Body of pancreas (tissue), 4 donors: Measurements from ENCODE around the gene ZNF329. TPM values are rescaled to one million over a fixed set of nuclear protein-coding genes. Genes with fewer than 3 reads are reported as not detected.
A peak's percentile ranks its signal among the peaks of the same experiment; 100 is the strongest.

ENCODE experiments used
- ATAC-seq: fragments of 150-250 bp; one replicate; pipeline ENCODE4 v1.9.1; 2016
- DNase-seq, 4 donors: peaks; one replicate each; pipeline ENCODE4 v3.0.0-alpha.2; 2019
- H3K27ac ChIP-seq, 4 donors: fragments of 200-600 bp; sonication (generic); 1 replicate in 3 of 4; 2 replicates in 1 of 4; pipeline versions ENCODE4 v1.5.1 to v1.6.1; 2016 to 2019; ENCODE audit warnings: mild to moderate bottlenecking in 1 of 4, mixed read lengths in 1 of 4, moderate library complexity in 1 of 4
- H3K27me3 ChIP-seq, 2 donors: fragments of 200-600 bp; sonication (generic); one replicate each; pipeline ENCODE4 v1.6.0; 2016; ENCODE audit warnings: mild to moderate bottlenecking in 1 of 2
- H3K36me3 ChIP-seq, 2 donors: fragments of 200-600 bp; sonication (generic); replicated peaks in 1 of 2; 2 replicates each; pipeline ENCODE4 v1.5.1; 2016; ENCODE audit warnings: low read depth in 2 of 2; ENCODE audit not compliant: insufficient read depth in 1 of 2
- H3K4me1 ChIP-seq: fragments of 200-600 bp; sonication (generic); one replicate; pipeline ENCODE4 v1.6.0; 2016
- H3K4me3 ChIP-seq, 2 donors: fragments of 200-600 bp; sonication (generic); 1 replicate in 1 of 2; 2 replicates in 1 of 2; pipeline ENCODE4 v1.5.1; 2016 to 2019
- H3K9me3 ChIP-seq, 3 donors: fragments of 200-600 bp; sonication (generic); 1 replicate in 2 of 3; 2 replicates in 1 of 3; pipeline ENCODE4 v1.5.1; 2016
- POLR2A ChIP-seq, 3 donors: fragments of 450-650 bp; IDR thresholded peaks; one replicate each; pipeline ENCODE4 v1.6.1; 2016; ENCODE audit warnings: antibody characterized with exemption in 3 of 3, mild to moderate bottlenecking in 2 of 3
- WGBS, 2 donors: methylation state at CpG; one replicate each; pipeline ENCODE4 v1.1.5; 2017; 5-methylcytosine and 5-hydroxymethylcytosine counted together
- intact Hi-C: fragments of 100-400 bp; cut with DNase I; formaldehyde crosslinking; loops from one replicate; pipeline ENCODE4 v1.15.1; 2023
- total RNA-seq, 2 donors: library from RNA; depleted of rRNA; stranded (reverse); fragments of >200 nt; gene quantifications; one replicate each; pipeline ENCODE4 v1.1.0, GENCODE V29; 2016
- TF ChIP-seq, protein P1 (sequence below), 7 experiments: fragments of 450-650 bp in 4 of 7; fragments of 200-600 bp in 3 of 7; sonication (generic) in 3 of 7; IDR thresholded peaks; one replicate each; pipeline ENCODE4 v1.5.1; 2016 to 2019; ENCODE audit warnings: antibody characterized with exemption in 7 of 7

ZNF329 gene
- total RNA-seq, 2 donors from 2014 or later, result 2.6 to 4.6 TPM

DNA sequence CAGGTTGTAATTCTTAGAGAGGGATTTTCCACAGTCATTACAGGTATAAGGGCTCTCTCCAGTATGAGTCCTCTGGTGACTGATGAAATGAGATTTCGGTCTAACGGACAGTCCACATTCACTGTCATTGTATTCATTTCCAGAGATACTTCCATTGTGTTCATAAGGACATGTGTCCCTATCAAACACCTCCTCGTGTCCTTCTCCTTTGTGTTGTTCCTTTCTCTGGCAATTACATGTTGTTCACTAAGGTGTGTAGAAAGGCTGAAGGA lies 42.1 kb downstream of the ZNF329 start:
- H3K27me3 ChIP-seq, result no peaks in the 10 kb centered on the region
- H3K36me3 ChIP-seq, result no peaks in the 10 kb centered on the region
- peaks cover 0 to 66% (median 8%) of the 10 kb centered on the region in 3 donors for H3K9me3 ChIP-seq
- no peak overlapping the region for H3K27ac ChIP-seq
- no peak for TF ChIP-seq POLR2A (IDR thresholded peaks at IDR 0.05)
- TF ChIP-seq, protein P1, sequence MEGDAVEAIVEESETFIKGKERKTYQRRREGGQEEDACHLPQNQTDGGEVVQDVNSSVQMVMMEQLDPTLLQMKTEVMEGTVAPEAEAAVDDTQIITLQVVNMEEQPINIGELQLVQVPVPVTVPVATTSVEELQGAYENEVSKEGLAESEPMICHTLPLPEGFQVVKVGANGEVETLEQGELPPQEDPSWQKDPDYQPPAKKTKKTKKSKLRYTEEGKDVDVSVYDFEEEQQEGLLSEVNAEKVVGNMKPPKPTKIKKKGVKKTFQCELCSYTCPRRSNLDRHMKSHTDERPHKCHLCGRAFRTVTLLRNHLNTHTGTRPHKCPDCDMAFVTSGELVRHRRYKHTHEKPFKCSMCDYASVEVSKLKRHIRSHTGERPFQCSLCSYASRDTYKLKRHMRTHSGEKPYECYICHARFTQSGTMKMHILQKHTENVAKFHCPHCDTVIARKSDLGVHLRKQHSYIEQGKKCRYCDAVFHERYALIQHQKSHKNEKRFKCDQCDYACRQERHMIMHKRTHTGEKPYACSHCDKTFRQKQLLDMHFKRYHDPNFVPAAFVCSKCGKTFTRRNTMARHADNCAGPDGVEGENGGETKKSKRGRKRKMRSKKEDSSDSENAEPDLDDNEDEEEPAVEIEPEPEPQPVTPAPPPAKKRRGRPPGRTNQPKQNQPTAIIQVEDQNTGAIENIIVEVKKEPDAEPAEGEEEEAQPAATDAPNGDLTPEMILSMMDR (IDR thresholded peaks at IDR 0.05), result no peak
- H3K4me1 ChIP-seq, result no peaks in the 10 kb centered on the region
- intact Hi-C loops, result no loop called here
- no peak for DNase-seq
- WGBS, 2 donors, result 82 to 84% methylated on average over 3 of the region's 3 CpGs
- ATAC-seq, result no peak
- H3K4me3 ChIP-seq, result no peak overlapping the region

DNA sequence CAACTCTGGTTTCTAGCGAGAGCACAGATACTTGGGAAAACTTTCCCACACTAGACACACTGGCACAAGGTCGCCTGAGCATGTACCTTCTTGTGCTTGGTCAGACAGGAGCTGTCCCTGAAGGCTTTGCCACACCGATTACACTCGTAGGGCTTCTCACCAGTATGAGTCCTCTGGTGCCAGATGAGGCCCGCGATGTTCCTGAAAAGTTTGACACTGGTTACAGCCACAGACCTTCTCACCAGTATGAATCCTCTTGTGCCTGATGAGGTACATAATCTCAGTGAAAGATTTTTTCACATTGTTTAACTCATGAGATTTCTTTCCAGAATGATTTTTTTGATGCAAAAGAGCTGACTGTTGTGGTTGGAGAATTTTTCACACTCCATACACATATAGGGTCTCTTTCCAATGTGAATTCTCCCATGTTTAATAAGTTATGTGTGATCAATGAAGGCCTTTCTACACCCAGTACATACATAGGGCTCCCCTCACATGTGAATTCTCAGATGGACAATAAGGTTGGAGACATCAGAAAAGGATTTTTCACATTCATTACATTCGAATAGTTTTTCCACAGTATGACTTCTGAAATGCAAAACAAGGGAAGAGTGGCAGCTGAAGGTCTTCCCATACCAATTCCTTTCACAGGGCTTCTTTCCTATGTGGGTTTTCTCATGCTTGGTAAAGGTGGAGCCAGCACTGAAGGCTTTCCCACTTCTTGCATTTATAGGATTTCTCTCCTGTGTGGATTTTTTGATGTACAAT lies 42.6 kb downstream of the ZNF329 start:
- Histone ChIP-seq H3K4me1 (no peaks in the 10 kb centered on the region), H3K36me3 (no peaks in the 10 kb centered on the region), H3K27me3 (no peaks in the 10 kb centered on the region), H3K4me3 (no peak overlapping the region), H3K27ac (no peak overlapping the region), H3K9me3 (peaks cover 0 to 66% (median 8%) of the 10 kb centered on the region in 3 donors)
- ATAC-seq (no peak), DNase-seq (no peak)
- intact Hi-C loops, result no loop called here
- TF ChIP-seq, protein P1 (IDR thresholded peaks at IDR 0.05), result no peak
- TF ChIP-seq POLR2A (IDR thresholded peaks at IDR 0.05), result no peak
- WGBS, 2 donors, result 75 to 79% methylated on average over 7 of the region's 7 CpGs

DNA sequence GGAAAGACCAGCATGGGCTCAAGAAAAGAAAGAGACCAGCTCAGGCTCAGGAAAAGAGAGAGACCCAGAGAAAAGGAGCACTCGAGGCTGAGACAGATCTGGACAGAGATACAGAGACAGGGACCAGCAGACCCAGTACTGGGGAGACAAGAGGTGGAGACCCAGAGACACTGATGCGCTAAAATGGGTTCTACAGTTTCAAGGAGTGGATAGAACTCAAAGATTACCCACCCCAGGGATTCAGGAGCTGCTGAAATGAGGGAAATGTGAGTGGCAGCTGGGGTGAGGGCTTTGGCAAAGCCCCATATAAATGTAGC lies 51.9 kb downstream of the ZNF329 start:
- ATAC-seq (no peak), DNase-seq (no peak)
- intact Hi-C loops, result no loop called here
- Histone ChIP-seq H3K4me1 (peaks cover 13% of the 10 kb centered on the region), H3K27ac (peak overlapping the region in 3 of 4 donors; percentile 84 to 96 (median 94)), H3K36me3 (no peaks in the 10 kb centered on the region), H3K9me3 (no peaks in the 10 kb centered on the region), H3K4me3 (peak overlapping the region; percentile 66 to 88), H3K27me3 (no peaks in the 10 kb centered on the region)
- WGBS, 2 donors, result 13 to 17% methylated on average over 2 of the region's 2 CpGs
- TF ChIP-seq, protein P1 (IDR thresholded peaks at IDR 0.05), result no peak
- no peak for TF ChIP-seq POLR2A (IDR thresholded peaks at IDR 0.05)

DNA sequence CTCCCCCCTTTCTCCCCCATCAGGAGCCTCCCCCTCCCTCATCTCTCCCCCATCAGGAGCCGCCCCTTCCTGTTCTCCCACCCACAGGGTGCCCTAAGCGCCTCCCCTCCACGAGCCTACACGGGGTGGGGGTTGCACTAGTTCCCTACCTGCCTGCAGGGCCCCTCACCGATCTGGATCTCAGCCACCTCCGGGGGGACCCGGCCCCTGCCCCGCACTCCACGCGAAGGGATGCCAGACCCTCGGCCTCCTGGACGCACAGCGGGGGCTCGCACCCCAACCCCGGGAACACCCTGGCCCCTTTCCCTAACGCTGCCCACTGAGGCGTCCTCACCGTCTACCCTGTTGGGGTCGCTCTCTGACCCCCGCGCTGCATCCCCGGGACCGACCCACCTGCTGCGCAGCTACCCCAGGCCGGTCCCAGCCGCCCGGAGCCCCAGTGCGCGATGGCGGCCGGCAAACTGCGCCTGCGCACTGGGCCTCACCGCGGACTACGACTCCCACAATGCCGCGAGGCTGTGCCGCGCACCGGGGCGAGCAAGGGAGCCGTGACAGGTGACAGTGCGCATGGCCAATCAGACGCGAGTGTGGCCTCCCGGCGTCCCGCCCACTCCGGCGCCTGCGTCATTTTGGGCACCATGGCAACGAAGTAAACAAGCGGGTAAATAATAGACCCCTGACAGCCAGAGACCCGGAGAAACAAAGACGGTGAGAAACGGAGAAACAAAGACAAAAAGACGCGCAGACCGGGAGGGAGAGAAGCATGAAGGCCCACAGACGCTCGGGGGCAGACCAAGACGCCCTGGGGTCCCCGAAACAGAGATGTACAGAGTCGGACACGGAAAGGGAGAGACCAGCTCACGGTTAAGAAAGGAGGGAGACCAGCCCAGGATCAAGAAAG lies 52.6 kb downstream of the ZNF329 start, which contains the start of gene ZSCAN18:
Gene ZSCAN18, minus strand, starts transcription at position 451 of the 901 bp plus-strand sequence. CDS start 7,964 bp downstream, outside the sequence.
- Histone ChIP-seq H3K4me3 (peak within 1 kb of the TSS; percentile 66 to 88), H3K27ac (peak within 1 kb of the TSS; percentile 55 to 96 (median 89)), H3K9me3 (no peaks in the 10 kb centered on the region), H3K27me3 (no peaks in the 10 kb centered on the region), H3K36me3 (no peaks in the 10 kb centered on the region), H3K4me1 (peaks cover 13% of the 10 kb centered on the region)
- DNase-seq, result peak; percentile 98
- TF ChIP-seq POLR2A (IDR thresholded peaks at IDR 0.05), result peak; percentile 47 to 80 (median 78)
- TF ChIP-seq, protein P1 (IDR thresholded peaks at IDR 0.05), result no peak
- peak; percentile 100 for ATAC-seq
- 1% methylated on average over 41 to 66 of the region's 67 CpGs for WGBS, 2 donors
- intact Hi-C loops, result no loop called here
